B cell (primary cell): ENCODE measurements around the gene GNAL.

Source experiments
- CTCF ChIP-seq: fragments of 200-600 bp; IDR thresholded peaks from one replicate; pipeline ENCODE4 v1.8.0; 2022; ENCODE audit warnings: antibody characterized with exemption, mild to moderate bottlenecking
- EZH2 ChIP-seq: IDR thresholded peaks from 2 replicates; pipeline ENCODE4 v1.6.1; 2012; ENCODE audit warnings: borderline replicate concordance, low read depth, mild to moderate bottlenecking, moderate library complexity, low read length; ENCODE audit not compliant: insufficient read depth, poor library complexity, severe bottlenecking

- TF ChIP-seq EZH2, result no peak
- TF ChIP-seq CTCF, result no peak
Measured at GRCh38 chr18:11749305-11749704, 60.2 kb downstream of the GNAL start.
